Kidney (tissue), 14 donors: ENCODE data around the gene GPR143. TPM values are rescaled to one million over a fixed set of nuclear protein-coding genes. Genes with fewer than 3 reads are reported as not detected.

Source experiments
- DNase-seq, 5 donors: peaks; one replicate each; pipeline ENCODE4 v3.0.0-alpha.2; 2013 to 2020
- FAIRE-seq: peaks from 2 replicates; lab custom pipeline; 2012; peaks lifted over from hg19 to GRCh38; lab: Jason Lieb, UNC
- H3K27ac ChIP-seq, 2 donors: one replicate each; pipeline ENCODE4 v1.7.0; 2013; ENCODE audit warnings: low read depth in 2 of 2, low read length in 2 of 2, inconsistent platforms in 1 of 2
- H3K27me3 ChIP-seq: one replicate; pipeline ENCODE4 v1.7.1; 2013; ENCODE audit warnings: low read length, inconsistent platforms; ENCODE audit not compliant: control insufficient read depth, insufficient read depth
- H3K36me3 ChIP-seq, 3 donors: one replicate each; pipeline versions ENCODE4 v1.7.0 to v1.7.1; 2013; ENCODE audit warnings: low read length in 3 of 3, control low read depth in 1 of 3, inconsistent platforms in 1 of 3; ENCODE audit not compliant: insufficient read depth in 3 of 3, control insufficient read depth in 2 of 3
- H3K4me1 ChIP-seq, 3 donors: one replicate each; pipeline versions ENCODE4 v1.7.0 to v1.7.1; 2013; ENCODE audit warnings: low read length in 3 of 3, inconsistent platforms in 1 of 3, low read depth in 1 of 3; ENCODE audit not compliant: control insufficient read depth in 2 of 3, insufficient read depth in 2 of 3
- H3K4me3 ChIP-seq, 3 donors: one replicate each; pipeline versions ENCODE4 v1.7.0 to v1.8.1; 2013; ENCODE audit warnings: low read length in 3 of 3, control low read depth in 1 of 3, inconsistent platforms in 1 of 3
- H3K9ac ChIP-seq, 3 donors: one replicate each; pipeline versions ENCODE4 v1.7.0 to v1.7.1; 2013; ENCODE audit warnings: low read length in 3 of 3, control low read depth in 1 of 3, inconsistent platforms in 1 of 3
- H3K9me3 ChIP-seq, 3 donors: one replicate each; pipeline versions ENCODE4 v1.7.0 to v1.7.1; 2013; ENCODE audit warnings: low read length in 3 of 3, control low read depth in 1 of 3, inconsistent platforms in 1 of 3; ENCODE audit not compliant: control insufficient read depth in 2 of 3, insufficient read depth in 1 of 3
- intact Hi-C: fragments of 100-400 bp; cut with DNase I; formaldehyde crosslinking; loops from one replicate; pipeline ENCODE4 v1.11.1; 2022
- polyA plus RNA-seq: library from polyadenylated mRNA; stranded (reverse); fragments of 350-450 nt; fragmentation: Illumina TruSeq; extraction: RNeasy Lipid Tissue Mini Kit (QIAGEN cat#74804); gene quantifications from one replicate; pipeline ENCODE4 v1.2.3, GENCODE V29; 2014; ENCODE audit warnings: low read depth, low replicate concordance; ENCODE audit not compliant: insufficient read depth
- total RNA-seq: library from RNA; stranded (reverse); fragmentation: NEBNext Ultra II Directional; extraction: Animal tissue kit (Norgen Biotek cat#: 25700); gene quantifications from one replicate; pipeline ENCODE4 v1.2.1, GENCODE V29; 2021
- TF ChIP-seq, protein P1 (sequence below): IDR thresholded peaks from 3 replicates; pipeline ENCODE4 v1.5.1; 2012; ENCODE audit warnings: mild to moderate bottlenecking, moderate library complexity, borderline replicate concordance; ENCODE audit not compliant: insufficient read depth; ENCODE audit errors: extremely low read depth
- donor health status: control.
- donor health status: control.
- donor health status: control.
- donor health status: control.
- donor health status: control.
- donor health status: DM: yes; HTN: yes; CAD: no.
- donor health status: Normal renal cell carcinoma (clear cell type).

GPR143 gene
- total and polyA plus RNA-seq, 2 donors from 2014 or later: 8.2 to 8.7 TPM

GRCh38 chrX:9693307-9694001 is 72.2 kb downstream of the GPR143 start:
- TF ChIP-seq, protein P1, sequence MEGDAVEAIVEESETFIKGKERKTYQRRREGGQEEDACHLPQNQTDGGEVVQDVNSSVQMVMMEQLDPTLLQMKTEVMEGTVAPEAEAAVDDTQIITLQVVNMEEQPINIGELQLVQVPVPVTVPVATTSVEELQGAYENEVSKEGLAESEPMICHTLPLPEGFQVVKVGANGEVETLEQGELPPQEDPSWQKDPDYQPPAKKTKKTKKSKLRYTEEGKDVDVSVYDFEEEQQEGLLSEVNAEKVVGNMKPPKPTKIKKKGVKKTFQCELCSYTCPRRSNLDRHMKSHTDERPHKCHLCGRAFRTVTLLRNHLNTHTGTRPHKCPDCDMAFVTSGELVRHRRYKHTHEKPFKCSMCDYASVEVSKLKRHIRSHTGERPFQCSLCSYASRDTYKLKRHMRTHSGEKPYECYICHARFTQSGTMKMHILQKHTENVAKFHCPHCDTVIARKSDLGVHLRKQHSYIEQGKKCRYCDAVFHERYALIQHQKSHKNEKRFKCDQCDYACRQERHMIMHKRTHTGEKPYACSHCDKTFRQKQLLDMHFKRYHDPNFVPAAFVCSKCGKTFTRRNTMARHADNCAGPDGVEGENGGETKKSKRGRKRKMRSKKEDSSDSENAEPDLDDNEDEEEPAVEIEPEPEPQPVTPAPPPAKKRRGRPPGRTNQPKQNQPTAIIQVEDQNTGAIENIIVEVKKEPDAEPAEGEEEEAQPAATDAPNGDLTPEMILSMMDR: no peak
- FAIRE-seq: no peak
- no peaks in the 10 kb centered on the region for H3K9me3 ChIP-seq
- H3K4me3 ChIP-seq: no peak overlapping the region
- intact Hi-C loops: no loop called here
- H3K27me3 ChIP-seq: no peaks in the 10 kb centered on the region
- no peak for DNase-seq
- no peaks in the 10 kb centered on the region for H3K4me1 ChIP-seq
- H3K36me3 ChIP-seq: peaks cover 2 to 15% (median 7%) of the 10 kb centered on the region in 3 donors
- H3K9ac ChIP-seq: no peak overlapping the region
- no peak overlapping the region for H3K27ac ChIP-seq

DNA sequence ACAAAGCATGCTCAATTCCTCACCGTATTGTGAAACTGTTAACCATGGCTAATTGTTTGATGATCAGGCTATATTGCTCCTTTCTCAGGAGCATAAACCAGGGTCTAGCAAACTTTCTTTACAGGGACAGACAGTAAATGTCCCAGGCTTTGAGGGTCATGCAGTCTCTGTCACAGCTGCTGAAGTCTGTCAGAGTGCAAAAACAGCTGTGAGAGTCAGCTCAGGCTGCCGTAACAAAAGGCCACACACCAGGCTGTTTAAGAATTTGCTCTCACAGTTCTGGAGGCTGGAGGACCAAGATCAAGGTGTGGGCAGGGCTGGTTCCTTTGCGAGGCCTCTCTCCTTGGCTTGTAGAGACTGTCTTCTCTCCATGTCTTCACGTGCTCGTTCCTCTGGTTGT is 75.6 kb downstream of the GPR143 start:
- DNase-seq (no peak), FAIRE-seq (no peak)
- Histone ChIP-seq H3K9ac (no peak overlapping the region), H3K4me1 (no peaks in the 10 kb centered on the region), H3K4me3 (no peak overlapping the region), H3K36me3 (peaks cover 2 to 19% (median 7%) of the 10 kb centered on the region in 3 donors), H3K9me3 (no peaks in the 10 kb centered on the region), H3K27me3 (no peaks in the 10 kb centered on the region), H3K27ac (no peak overlapping the region)
- TF ChIP-seq, protein P1: no peak
- intact Hi-C loops: no loop called here

- H3K4me1 ChIP-seq: no peaks in the 10 kb centered on the region
- H3K9me3 ChIP-seq: no peaks in the 10 kb centered on the region
- no peak overlapping the region for H3K9ac ChIP-seq
- TF ChIP-seq, protein P1: no peak
- no peak for FAIRE-seq
- H3K36me3 ChIP-seq: peaks cover 2 to 14% (median 7%) of the 10 kb centered on the region in 3 donors
- H3K27ac ChIP-seq: no peak overlapping the region
- DNase-seq: no peak
- H3K4me3 ChIP-seq: no peak overlapping the region
- intact Hi-C loops: no loop called here
- H3K27me3 ChIP-seq: no peaks in the 10 kb centered on the region
Measured at GRCh38 chrX:9688833-9689232, 76.8 kb downstream of the GPR143 start.

- intact Hi-C loops: no loop called here
- no peak for DNase-seq
Measured at GRCh38 chrX:9687899-9688298, 77.7 kb downstream of the GPR143 start.

More at GRCh38 chrX:9687899-9688298, 77.7 kb downstream of the GPR143 start:
- TF ChIP-seq, protein P1: no peak
- Histone ChIP-seq H3K27ac (no peak overlapping the region), H3K4me1 (no peaks in the 10 kb centered on the region), H3K36me3 (peaks cover 2 to 9% (median 5%) of the 10 kb centered on the region in 3 donors), H3K4me3 (no peak overlapping the region), H3K9me3 (no peaks in the 10 kb centered on the region), H3K9ac (no peak overlapping the region), H3K27me3 (no peaks in the 10 kb centered on the region)
- FAIRE-seq: no peak
